HepG2 (cell line): ENCODE results near the gene ATP8A2.

Experiments
- CBX1 ChIP-seq: IDR thresholded peaks from one replicate; pipeline ENCODE4 v1.6.1; 2016; ENCODE audit warnings: antibody characterized with exemption, low read depth
- JUN ChIP-seq: sonication (generic); formaldehyde crosslinking; IDR thresholded peaks from 2 replicates; pipeline ENCODE4 v1.4.0; 2020; ENCODE audit warnings: mild to moderate bottlenecking, missing genetic modification reagents
- MTF2 ChIP-seq: sonication (generic); formaldehyde crosslinking; IDR thresholded peaks from 2 replicates; pipeline ENCODE4 v1.5.0; 2020; ENCODE audit warnings: missing genetic modification reagents, borderline replicate concordance
- SCMH1 ChIP-seq: sonication (generic); formaldehyde crosslinking; IDR thresholded peaks from 2 replicates; pipeline ENCODE4 v1.9.0; 2021; ENCODE audit warnings: missing genetic modification reagents, mild to moderate bottlenecking, borderline replicate concordance
- TF ChIP-seq, protein P1 (sequence below): IDR thresholded peaks from 2 replicates; pipeline ENCODE4 v1.6.1; 2016
- TF ChIP-seq, protein P2 (sequence below): sonication (generic); formaldehyde crosslinking; IDR thresholded peaks from 2 replicates; pipeline ENCODE4 v1.5.0; 2020; ENCODE audit warnings: mild to moderate bottlenecking, missing genetic modification reagents, moderate library complexity

DNA sequence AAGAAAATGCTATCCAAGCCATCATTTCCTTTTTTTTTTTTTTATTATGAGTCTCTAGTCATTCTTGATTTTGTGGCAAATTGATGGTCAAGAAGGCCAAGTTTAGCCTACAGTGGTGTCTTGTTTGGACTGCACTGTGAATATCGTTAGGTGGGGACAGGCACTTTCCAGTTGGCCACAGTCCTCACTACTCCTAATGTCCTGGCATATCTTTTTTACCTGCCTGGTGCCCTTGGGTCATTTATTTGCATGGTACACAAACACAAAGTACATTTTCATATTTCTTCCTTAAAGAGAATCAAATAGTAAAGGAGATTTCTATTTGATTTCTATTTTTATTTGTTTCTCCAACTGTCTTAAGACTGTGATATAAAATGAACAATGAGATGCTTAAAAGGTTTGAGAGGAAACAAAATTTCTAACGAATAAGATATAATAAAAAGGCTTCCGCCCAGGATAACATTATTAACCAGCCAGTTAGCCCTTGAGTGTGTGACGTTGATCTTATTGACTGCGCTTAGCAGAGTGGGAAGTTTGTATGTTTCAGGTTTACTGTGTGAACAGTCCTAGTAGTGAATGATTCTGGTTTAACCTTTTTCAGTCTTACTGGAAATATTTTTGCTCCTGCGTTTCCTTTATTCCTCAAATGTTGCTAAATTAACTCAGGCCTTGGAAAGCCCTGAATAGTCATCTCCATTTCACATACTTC, 312.0 kb downstream of the ATP8A2 start:
- TF ChIP-seq, protein P1, sequence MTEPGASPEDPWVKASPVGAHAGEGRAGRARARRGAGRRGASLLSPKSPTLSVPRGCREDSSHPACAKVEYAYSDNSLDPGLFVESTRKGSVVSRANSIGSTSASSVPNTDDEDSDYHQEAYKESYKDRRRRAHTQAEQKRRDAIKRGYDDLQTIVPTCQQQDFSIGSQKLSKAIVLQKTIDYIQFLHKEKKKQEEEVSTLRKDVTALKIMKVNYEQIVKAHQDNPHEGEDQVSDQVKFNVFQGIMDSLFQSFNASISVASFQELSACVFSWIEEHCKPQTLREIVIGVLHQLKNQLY (CRISPR knock-in tag): no peak
- TF ChIP-seq, protein P2, sequence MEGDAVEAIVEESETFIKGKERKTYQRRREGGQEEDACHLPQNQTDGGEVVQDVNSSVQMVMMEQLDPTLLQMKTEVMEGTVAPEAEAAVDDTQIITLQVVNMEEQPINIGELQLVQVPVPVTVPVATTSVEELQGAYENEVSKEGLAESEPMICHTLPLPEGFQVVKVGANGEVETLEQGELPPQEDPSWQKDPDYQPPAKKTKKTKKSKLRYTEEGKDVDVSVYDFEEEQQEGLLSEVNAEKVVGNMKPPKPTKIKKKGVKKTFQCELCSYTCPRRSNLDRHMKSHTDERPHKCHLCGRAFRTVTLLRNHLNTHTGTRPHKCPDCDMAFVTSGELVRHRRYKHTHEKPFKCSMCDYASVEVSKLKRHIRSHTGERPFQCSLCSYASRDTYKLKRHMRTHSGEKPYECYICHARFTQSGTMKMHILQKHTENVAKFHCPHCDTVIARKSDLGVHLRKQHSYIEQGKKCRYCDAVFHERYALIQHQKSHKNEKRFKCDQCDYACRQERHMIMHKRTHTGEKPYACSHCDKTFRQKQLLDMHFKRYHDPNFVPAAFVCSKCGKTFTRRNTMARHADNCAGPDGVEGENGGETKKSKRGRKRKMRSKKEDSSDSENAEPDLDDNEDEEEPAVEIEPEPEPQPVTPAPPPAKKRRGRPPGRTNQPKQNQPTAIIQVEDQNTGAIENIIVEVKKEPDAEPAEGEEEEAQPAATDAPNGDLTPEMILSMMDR (CRISPR knock-in tag): no peak
- TF ChIP-seq CBX1 (no peak), JUN (CRISPR knock-in tag) (no peak), MTF2 (no peak), SCMH1 (CRISPR knock-in tag) (no peak)
